Left ventricle myocardium inferior (tissue), 1 donor: Measurements from ENCODE around the gene PTCHD1. TPM values are rescaled to one million over a fixed set of nuclear protein-coding genes. Genes with fewer than 3 reads are reported as not detected.

Source experiments
- DNase-seq: peaks from one replicate; pipeline ENCODE4 v3.0.0-alpha.2; 2020
- H3K27ac ChIP-seq: fragments of 200-600 bp; replicated peaks from 2 replicates; pipeline ENCODE4 v1.8.0; 2021
- H3K27me3 ChIP-seq: fragments of 200-600 bp; 2 replicates; pipeline ENCODE4 v1.8.0; 2021; ENCODE audit warnings: low read depth
- H3K36me3 ChIP-seq: fragments of 200-600 bp; 2 replicates; pipeline ENCODE4 v1.8.0; 2021
- H3K4me1 ChIP-seq: fragments of 200-600 bp; 2 replicates; pipeline ENCODE4 v1.8.0; 2021
- H3K4me3 ChIP-seq: fragments of 200-600 bp; 2 replicates; pipeline ENCODE4 v1.8.0; 2021; ENCODE audit warnings: mild to moderate bottlenecking, moderate library complexity
- H3K9me3 ChIP-seq: fragments of 200-600 bp; replicated peaks from 2 replicates; pipeline ENCODE4 v1.8.0; 2021
- CTCF ChIP-seq: fragments of 200-600 bp; IDR thresholded peaks from 2 replicates; pipeline ENCODE4 v1.8.0; 2021; ENCODE audit warnings: antibody characterized with exemption, mild to moderate bottlenecking, borderline replicate concordance
- intact Hi-C: fragments of 100-400 bp; cut with micrococcal nuclease; formaldehyde crosslinking; loops from one replicate; pipeline ENCODE4 v1.11.0; 2022
- total RNA-seq: library from RNA; stranded (reverse); fragmentation: NEBNext Ultra II Directional; extraction: Animal tissue kit (Norgen Biotek cat#: 25700); gene quantifications from one replicate; pipeline ENCODE4 v1.2.1, GENCODE V29; 2021
- donor health status: DM: no; HTN: yes; CAD: no; lungs with severe emphysema.

Gene PTCHD1
- total RNA-seq, 1 donor from 2014 or later, result 0.22 TPM

- DNase-seq, result no peak
- Histone ChIP-seq H3K9me3 (no peaks in the 10 kb centered on the region), H3K27me3 (no peaks in the 10 kb centered on the region), H3K4me1 (no peaks in the 10 kb centered on the region), H3K4me3 (no peak overlapping the region), H3K36me3 (no peaks in the 10 kb centered on the region), H3K27ac (no peak overlapping the region)
- intact Hi-C loops, result no loop called here
- TF ChIP-seq CTCF, result no peak
Observed at GRCh38 chrX:23387550-23388184, 53.0 kb downstream of the PTCHD1 start.

- no peaks in the 10 kb centered on the region for H3K36me3 ChIP-seq
- H3K4me1 ChIP-seq, result no peaks in the 10 kb centered on the region
- no peaks in the 10 kb centered on the region for H3K27me3 ChIP-seq
- TF ChIP-seq CTCF, result no peak
- no peaks in the 10 kb centered on the region for H3K9me3 ChIP-seq
- DNase-seq, result no peak
- intact Hi-C loops, result no loop called here
- no peak overlapping the region for H3K27ac ChIP-seq
- no peak overlapping the region for H3K4me3 ChIP-seq
Observed at GRCh38 chrX:23389196-23389792, 54.6 kb downstream of the PTCHD1 start.

- Histone ChIP-seq H3K27me3 (no peaks in the 10 kb centered on the region), H3K4me3 (no peak overlapping the region), H3K9me3 (no peaks in the 10 kb centered on the region), H3K27ac (no peak overlapping the region), H3K36me3 (no peaks in the 10 kb centered on the region), H3K4me1 (no peaks in the 10 kb centered on the region)
- intact Hi-C loops, result no loop called here
- TF ChIP-seq CTCF, result no peak
- DNase-seq, result no peak
Observed at GRCh38 chrX:23390979-23391378, 56.3 kb downstream of the PTCHD1 start.

GRCh38 chrX:23392195-23392594, 57.5 kb downstream of the PTCHD1 start:
- no peaks in the 10 kb centered on the region for H3K4me1 ChIP-seq
- TF ChIP-seq CTCF, result no peak

GRCh38 chrX:23394421-23394820, 59.8 kb downstream of the PTCHD1 start:
- Histone ChIP-seq H3K4me3 (no peak overlapping the region), H3K36me3 (no peaks in the 10 kb centered on the region), H3K27ac (no peak overlapping the region), H3K4me1 (no peaks in the 10 kb centered on the region), H3K27me3 (no peaks in the 10 kb centered on the region), H3K9me3 (no peaks in the 10 kb centered on the region)
- TF ChIP-seq CTCF, result no peak
- intact Hi-C loops, result no loop called here
- no peak for DNase-seq

More at GRCh38 chrX:23392195-23392594, 57.5 kb downstream of the PTCHD1 start:
- no peak for DNase-seq
- H3K4me3 ChIP-seq, result no peak overlapping the region
- H3K9me3 ChIP-seq, result no peaks in the 10 kb centered on the region
- H3K27me3 ChIP-seq, result no peaks in the 10 kb centered on the region
- intact Hi-C loops, result no loop called here
- H3K27ac ChIP-seq, result no peak overlapping the region
- no peaks in the 10 kb centered on the region for H3K36me3 ChIP-seq
